Measurements from ENCODE around the gene PRDM16.
A peak's percentile ranks its signal among the peaks of the same experiment; 100 is the strongest.

PRDM16 gene

DNA sequence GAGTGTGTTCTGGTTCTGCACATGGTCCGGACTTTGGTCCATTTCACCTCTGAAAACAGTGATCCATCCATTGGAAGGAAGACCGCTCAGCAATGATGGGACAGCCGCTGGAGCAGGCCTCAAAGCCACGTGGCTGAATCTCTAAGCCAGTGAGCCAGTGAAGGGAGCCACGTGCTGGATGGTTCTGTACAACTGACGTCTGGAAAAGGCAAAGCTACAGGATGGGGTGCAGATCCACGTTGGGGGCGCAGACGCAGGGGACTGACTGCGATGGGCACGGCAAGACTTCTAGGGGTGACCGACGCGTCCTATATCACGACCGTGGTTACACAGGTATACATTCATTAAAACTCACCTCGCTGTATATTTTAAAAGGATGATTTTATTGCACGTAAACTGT lies 375.3 kb downstream of the PRDM16 start:
- no peak for DNase-seq

DNA sequence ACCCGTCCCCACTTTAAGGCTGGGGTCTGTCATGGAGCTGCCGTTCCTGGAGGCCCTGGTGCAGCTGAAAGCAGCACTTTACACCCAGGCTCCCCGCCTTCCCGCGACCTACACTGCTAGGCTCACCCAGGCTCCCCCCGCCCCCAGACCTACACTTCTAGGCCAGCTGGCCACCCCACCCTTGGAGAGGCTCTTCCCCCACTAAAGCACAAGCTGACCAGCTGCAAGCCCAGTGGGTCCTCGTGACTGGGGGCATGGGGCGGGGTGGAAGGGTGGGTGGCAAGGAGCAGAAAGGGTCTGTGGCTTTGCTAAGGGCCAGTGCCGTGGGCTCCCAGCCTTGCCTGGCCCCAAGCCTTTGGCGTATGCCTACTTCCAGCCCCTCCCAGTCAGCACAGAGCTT lies 375.7 kb downstream of the PRDM16 start:
- no peak for DNase-seq

DNA sequence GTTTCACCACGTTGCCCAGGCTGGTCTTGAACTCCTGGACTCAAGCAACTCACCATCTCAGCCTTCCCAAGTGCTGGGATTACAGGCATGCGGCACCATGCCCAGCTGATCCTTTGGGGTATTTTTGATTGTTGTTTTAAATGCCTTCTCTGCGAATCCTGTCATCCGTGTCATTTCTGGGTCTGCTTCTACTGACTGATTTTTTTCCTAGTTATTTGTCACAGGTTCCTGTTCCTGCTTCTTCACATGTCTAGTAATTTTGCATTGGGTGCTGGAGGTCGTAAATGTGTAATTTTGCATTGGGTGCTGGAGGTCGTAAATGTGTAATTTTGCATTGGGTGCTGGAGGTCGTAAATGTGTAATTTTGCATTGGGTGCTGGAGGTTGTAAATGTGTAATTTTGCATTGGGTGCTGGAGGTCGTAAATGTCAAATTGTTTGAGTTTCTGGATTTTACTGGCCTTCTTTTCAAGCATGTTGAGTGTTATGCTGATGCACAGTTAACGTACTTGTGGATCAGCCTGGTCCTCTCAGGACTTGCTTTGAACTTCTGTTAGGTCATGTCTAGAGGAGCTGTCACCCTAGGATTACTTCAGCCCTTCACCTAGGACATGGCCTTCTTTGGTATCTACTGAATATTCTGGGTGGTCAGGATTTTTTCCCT lies 381.3 kb downstream of the PRDM16 start:
- no peak for DNase-seq

DNA sequence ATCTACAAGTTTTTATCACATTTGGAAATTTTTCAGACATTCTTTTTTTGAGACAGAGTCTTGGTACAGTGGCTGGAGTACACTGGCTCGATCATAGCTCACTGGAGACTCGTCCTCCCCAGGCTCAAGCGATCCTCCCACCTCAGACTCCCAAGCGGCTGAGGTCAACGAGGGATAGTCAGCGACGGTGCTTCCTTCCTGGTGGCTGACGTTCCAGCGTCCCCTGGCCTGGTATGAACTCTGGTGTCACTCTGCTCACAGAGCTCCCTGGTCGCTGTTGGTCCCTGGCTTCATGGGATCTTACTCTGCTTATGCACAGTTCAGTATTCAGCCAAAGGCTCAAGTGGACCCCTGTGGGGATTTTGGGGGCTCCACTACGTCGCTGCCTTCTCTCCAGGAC lies 382.0 kb downstream of the PRDM16 start:
- DNase-seq = no peak

DNA sequence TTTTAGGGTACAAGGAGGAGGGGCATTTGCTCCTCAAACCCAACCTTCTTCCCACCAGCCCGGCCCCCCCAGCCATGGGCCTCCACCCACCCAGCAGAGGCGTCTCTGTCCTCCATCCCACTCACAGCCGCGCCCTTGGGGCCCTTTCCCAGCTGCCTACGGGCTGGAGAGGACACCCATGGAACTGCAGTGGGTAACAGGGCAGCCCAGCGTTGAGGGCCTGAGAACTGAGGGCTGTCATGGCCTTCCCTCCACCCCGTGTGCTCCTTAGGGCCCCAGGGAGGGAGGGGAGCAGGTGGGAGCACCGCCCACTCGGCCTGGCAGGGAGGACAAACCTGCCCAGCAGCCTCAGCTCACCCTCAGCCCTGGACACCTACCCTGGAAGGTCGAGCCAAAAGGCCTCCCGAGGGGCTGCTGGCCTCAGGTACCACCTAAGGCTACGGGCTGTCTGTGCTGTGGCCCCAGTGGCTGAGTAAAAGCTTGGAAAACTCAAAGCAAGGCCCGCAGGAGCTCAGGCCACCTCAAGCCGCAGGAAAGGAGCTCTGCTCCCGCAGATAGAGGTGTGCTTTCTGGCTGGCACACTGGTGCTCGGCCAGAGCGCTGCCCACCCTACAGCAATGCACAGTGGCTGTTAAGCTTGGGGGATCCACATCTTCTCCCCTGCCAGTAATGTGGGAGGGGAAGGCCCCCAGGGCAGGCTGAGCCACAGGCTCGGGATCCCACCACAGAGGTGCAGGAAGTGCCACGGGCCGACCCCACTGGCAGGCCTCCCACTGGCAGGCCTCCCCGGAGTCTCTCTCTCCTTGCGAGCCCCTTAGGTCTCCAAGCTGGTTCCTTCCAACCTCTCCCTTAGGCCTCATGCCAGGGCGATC lies 383.2 kb downstream of the PRDM16 start:
- no peak for DNase-seq

DNA sequence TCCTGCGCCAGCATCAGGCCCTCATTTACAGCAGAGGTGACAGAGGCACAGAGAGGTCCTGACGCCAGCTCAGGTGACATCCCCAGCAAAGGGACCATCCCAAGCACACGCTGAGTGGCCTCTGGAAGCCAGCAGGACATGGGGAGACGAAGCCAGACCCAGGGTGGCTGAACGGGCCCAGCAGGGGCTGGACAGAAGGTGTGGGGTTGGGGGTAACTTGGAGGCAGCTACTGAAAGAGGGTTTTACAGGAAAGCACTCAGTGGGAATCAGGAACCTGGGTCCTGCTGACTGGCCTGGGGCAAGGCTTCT lies 383.8 kb downstream of the PRDM16 start:
- no peak for DNase-seq

DNA sequence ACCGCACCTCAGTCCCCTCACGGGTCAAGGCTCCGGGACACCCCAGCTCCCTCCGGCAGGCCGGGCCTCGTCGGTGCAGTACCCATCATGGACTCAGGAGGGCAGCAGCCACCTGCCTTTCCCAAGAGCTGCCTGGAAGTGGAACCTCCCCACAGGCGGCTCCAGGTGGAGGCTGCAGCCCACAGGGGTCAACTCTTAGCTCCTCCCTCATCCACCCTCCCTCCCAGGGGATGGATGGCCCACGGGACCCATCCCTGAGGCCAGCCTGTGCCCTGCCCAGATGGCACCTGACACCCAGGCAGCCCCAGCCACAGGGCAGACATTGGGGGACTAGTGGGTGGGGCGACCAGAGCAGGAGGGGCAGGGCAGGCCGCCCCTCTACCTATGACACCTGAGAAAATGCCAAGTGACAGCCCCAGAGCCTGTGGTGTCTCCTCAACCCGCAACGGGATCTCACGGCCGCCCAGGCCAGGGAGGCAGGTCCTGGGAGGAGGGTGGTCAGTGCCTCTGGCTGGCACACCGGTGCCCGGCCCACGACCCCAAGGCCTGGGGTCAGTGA lies 384.3 kb downstream of the PRDM16 start:
- DNase-seq = peak; percentile 46

DNA sequence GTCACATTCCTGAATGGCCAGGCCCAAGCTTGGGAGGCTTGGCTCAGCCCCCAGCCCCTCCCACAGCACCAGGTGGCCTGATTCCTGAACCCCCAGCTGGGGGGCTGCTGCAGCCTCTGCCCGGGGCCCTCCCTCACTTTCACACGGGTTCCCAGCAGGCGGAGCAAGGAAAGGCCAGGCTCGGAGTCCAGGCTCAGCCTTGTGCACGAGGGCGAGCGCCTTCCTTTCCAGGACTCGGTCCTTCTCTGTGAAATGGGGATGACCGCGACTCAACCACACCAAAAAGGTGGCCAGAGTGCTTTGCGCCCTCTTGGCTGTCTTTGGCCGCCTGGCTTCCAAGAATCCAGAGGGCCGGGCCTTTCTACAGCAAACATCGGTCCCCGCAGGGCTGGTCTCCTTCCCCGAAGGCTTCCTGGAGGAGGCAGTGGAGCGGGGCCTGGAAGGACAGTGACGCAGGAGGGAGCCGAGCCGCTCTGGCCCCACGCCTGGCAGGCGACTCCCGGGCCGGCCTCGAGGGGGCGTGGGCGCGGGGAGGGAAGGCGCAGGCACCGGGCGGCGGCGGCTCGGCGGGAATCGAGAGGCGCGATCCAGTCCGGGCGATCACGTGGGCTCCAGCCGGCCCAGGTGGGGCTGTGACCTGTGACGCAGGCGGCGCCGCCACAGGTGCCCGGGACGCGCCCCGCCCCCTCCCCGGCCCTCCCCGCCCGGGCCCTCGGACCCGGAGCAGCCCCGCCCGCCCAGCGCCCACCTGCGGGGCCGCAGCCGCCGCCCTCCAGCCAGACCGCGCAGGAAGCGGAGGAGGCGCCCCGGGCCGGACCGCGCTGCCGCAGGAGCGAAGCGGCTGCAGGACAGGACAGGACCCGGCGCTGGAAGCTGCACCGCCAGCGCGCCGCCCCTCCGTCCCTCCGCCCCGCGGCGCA lies 385.1 kb downstream of the PRDM16 start, which contains the start of gene ARHGEF16:
TSS of gene ARHGEF16 (plus strand) at position 775 of the 920 bp plus-strand sequence. CDS start 8,420 bp downstream, outside the sequence.
- DNase-seq = peak; percentile 25

DNA sequence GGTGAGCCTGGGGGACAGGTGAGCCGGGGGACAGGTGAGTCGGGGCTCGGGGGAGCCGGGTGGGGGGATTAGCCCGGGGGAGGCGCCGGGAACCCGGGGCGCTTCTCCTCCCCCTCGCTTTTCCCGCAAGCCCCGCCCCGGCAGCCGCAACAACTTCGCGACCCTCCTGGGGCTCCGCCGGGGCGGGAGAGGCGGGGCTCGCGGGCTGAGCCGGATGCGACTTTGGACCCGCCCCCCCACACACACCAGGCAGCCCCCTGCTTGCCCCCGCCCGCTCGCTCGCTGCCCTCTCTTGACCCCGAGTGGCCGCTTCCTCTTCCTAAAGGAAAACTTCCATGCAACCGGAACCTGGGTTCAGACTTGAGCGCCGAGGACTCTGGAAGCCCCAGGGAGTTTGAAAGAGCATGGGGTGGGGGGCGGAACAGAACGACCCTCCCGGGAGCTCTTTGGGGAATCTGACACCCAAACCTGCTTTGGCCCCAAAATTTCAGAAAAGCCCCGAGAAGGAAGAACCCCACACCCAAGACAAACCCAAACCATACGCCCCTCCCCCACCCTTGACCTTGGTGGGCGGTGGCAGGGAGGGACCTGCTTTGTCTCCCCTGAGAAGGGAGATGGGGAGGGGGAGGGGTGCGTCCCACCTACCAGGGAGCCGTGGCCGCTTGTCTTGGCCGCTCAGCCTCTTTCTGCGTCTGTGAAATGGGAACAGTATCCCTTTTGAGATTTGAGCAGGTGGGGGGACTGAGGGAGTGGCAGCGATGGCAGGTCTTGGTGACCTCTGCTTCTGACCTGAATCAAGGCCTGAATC lies 386.0 kb downstream of the PRDM16 start:
- no peak for DNase-seq

DNA sequence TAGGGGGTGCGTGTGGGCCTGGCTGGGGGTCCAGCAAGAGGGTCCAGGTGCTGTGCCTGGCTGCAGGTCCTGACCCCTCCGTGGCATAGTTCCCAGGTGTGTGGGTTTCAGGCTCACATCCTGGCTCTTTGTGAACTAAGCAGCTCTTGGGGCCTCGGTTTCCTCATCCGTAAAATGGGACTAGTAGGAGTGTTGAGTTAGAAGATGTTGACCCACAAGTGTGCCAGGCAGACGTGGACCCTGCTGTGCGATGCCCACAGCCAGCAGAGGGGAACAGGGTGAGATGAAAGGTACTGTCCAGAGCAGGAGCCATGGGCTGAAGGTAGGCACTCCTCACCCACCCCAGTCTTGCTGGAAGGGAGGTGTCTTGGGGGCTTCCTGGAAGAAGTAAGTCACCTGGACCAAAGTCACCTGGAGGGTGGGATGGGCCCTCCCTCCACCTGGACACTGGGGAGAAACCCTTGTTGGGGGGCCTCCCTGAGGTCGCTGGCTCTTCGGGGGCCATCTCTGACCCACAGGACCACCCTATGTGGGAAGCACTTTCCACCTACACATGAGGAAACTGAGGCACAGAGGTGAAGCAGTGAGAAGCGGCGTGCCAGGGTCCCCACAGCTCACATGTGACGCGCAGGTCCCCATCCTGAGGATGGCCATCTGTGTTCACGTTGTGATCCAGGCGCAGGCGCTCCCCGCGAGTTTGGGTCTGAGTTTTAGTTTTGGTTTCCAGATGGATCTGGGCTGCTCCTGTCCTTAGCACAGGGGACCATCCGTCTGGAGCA lies 386.9 kb downstream of the PRDM16 start:
- DNase-seq = no peak

DNA sequence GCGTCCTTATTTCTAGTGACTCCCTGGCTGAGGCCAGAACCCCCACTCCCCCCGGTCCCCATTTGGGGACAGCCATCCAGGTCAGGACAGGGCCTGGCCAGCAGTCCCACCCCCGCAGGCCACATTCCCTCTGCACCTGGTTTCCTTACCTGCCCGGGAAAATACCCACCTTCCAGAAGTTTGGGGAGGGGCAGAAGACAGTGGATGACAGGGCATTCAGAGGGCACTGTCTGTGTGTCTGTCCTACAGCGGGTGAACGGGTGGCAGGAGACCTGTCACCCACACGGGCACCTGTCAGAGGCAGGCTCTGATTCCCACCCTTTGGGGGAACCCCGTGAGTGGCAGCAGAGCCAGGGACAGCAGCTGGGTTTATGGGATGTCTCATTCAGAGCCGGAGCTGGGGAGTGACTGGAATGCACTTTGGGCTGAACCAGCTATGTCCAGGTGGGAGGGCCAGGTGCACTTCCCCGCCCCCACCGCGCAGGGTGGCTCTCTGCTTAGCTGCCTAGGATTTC lies 387.5 kb downstream of the PRDM16 start:
- DNase-seq = no peak

DNA sequence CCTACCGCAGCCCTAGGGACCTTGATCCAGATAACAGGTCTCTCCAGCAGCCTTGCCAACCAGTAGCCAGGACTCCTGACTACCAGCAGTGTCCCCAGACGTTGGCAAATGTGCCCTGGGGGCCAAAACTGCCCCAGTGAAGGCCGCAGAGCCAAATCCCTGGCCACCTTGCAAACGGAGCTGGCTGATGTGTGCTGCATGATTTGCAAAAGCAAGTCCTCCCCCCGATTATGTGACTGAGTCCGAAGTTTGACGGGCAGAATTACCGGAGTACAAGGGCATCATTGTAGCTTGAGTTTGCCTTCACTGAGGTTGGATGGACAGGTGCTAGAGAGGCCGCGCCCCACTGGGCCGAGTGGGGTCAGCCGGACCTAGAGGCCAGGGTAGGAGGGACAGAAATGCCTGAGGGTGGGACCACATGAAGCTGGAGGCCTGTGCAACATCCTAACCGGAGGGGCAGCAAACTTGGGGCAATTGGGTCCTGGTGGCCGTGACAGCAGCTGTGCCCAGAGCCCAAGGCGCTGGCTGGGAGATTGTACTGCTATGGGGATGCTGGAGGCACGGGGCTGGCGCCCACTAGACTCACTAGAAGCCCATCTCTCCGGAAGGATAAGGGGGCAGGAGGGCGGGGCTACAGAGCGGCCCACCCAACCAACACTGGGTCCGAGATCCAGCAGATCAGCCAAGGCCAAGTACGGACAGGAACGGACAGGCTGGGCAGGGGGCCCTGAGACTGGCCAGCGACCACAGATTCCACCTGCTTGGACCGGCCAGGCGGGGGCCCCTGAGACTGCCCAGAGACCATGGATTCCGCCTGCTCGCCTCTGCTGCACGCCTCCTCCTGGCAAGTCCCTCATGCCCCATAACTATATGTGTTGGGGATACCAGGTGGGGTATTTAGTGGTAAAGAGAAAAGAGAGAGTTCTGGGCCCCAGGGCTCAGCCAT lies 388.2 kb downstream of the PRDM16 start:
- no peak for DNase-seq

DNA sequence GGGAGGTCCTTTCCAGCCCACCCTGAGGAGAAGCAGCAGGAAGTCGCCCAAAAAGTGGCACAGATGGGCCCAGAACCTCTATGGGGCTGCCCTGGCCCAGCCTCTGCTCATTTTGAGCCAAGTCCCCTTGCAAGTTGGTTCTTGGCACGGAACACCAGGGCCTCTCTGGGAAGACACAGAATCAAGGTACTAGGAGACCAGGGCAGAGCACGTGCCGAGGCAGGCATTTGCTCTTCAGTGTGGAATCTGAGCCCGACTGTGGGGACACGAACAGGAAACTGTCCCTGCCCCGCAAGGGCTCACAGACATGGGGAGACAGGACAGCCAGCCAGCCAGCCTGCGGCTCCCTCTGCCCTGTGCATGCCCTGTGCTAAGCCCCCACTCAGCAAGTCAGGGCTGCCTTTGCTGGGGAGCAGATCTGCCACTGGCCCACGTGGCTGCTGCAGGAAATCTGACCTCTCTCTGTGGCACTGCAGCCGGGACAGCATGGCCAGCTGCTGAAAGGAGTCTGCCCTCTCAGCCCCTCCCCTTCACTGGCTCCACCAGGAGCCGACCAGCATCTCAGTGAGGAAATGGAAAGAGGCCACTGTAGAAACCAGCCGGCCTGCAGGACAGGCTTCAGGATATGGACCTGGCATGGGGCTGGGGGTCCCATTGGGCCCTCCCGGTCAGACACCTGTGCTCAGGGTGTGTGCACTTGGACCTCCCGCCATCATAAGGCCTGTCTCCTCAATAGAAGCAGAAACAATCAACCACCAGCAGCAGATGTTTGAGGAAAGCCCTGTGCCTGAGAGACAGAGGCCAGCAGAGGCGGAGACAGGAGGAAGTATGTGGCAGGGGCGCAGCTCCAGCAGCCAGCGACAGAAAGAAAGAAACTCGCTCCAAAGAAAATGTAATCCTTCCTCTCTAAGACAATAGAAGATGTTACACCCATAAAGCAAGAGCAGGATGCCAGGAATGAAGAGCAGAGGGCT lies 389.2 kb downstream of the PRDM16 start:
- DNase-seq = no peak

DNA sequence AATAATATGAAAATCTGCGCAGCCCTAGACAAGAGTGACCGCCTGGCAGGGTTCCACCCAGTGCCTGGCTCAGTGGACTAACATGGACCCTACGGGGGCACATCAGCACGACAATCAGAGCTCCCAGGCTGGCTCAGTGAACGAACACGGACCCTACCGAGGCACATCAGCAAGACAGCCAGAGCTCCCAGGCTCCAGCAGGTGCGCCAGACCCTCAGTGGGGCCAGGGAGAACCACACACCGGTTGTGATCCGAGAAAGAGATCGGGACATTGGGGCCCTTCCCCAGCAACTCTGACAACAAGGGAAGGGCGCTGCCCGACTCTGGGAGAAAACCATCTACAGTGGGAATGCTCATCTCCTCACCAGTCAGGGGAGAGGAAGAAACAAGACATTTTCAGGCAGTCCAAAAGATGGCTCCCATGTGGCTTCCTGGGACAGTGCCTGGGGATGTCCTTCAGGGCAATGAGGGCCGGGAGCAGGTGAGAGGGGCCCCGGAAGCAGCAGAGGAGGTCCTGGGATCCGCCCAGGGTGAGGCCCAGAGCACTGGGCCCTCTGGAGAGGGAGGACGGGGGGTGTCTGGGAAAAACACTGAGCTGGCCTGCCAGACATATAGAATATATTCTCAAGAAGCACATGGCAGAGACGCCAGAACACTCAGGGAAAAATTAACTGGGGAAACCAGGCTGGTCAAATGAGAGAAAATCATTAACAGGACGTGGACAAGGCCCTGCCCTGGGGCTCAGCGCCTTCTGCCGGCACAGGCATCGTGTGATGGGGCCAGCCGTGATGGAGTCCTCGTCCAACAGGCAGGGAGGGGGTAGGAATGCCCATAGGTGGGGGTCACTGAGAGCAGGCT lies 390.3 kb downstream of the PRDM16 start:
- DNase-seq = no peak

DNA sequence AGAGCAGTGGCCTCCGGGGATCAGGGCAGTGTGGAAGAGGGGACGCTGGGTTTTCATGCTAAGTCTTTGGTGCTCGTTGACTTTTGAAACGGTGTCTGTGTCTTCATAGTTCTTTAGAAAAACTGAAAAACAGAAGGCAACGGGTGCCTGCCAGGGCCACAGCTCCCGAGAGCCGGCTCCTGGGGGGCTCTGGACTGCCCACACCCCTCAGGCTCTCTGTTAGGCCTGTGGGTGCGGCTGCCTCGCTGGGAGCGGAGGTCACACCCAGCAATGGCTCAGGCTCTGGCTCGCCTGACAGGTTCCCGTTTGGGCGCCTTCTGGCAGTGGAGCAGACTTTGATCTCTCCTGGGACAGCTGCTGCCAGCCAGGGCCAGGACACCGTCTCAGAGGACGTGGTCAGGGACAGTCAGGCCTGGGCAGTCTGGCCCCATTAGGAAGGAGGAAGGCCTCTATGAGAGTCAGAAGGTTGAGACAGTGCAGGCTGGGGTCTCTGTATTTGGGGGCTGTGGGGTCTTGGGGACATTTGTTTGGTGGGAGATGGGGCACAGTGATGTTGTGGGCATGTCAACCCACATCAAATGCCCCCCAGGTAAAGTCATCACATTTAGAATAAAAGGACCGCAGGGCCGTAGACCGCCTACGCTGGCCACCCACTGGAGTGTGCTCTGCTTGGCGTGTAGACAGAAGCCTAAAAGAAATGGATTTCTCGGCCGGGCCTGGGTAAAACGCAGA lies 391.1 kb downstream of the PRDM16 start:
- DNase-seq = no peak

DNA sequence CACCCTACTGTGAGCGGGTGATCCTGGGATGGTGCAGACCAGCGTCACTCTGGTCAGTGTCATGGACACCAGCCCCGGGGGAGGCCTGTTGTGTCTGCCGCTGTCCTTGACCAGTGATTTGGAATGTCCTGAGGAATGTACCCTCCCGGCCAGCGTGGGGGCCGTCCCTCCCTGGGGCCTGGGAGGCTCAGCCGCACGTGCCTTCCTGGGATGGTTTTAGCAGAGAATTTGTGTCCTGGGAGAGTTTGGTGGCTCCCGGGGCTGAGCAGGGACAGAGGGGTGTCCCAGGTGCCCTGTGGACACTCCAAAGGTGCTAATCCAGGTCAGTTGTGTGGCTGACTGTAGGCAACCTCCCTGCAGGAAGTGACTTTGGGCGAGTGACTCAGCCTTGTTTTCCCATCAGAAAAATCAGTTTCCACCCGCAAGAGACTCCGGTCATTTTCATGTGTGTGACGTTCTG lies 391.7 kb downstream of the PRDM16 start:
- no peak for DNase-seq
